Breast epithelium (tissue), 4 donors: Measurements from ENCODE around the gene PDGFD. TPM values are rescaled to one million over a fixed set of nuclear protein-coding genes. Genes with fewer than 3 reads are reported as not detected.

Experiments used
- DNase-seq, 2 donors: peaks; one replicate each; pipeline ENCODE4 v3.0.0-alpha.2; 2019; ENCODE audit warnings: low spot score in 2 of 2
- H3K27ac ChIP-seq, 2 donors: fragments of 200-600 bp; sonication (generic) in 1 of 2; one replicate each; pipeline ENCODE4 v1.5.1; 2016 to 2019; ENCODE audit warnings: mild to moderate bottlenecking in 1 of 2
- H3K27me3 ChIP-seq, 2 donors: fragments of 200-600 bp; sonication (generic) in 1 of 2; one replicate each; pipeline versions ENCODE4 v1.5.1 to v1.6.0; 2017 to 2019; ENCODE audit warnings: control low read depth in 1 of 2, mild to moderate bottlenecking in 1 of 2
- H3K36me3 ChIP-seq: fragments of 200-600 bp; one replicate; pipeline ENCODE4 v1.5.1; 2019
- H3K4me1 ChIP-seq, 2 donors: fragments of 200-600 bp; sonication (generic); one replicate each; pipeline ENCODE4 v1.5.1; 2016 to 2019; ENCODE audit warnings: control low read depth in 1 of 2
- H3K4me3 ChIP-seq, 3 donors: fragments of 200-600 bp; sonication (generic); 1 replicate in 2 of 3; 2 replicates in 1 of 3; pipeline ENCODE4 v1.5.1; 2016 to 2019; ENCODE audit warnings: mild to moderate bottlenecking in 3 of 3, moderate library complexity in 2 of 3
- H3K9me3 ChIP-seq, 2 donors: fragments of 200-600 bp; sonication (generic) in 1 of 2; one replicate each; pipeline ENCODE4 v1.5.1; 2016 to 2019; ENCODE audit warnings: control low read depth in 1 of 2
- CTCF ChIP-seq, 3 donors: fragments of 450-650 bp; IDR thresholded peaks; one replicate each; pipeline ENCODE4 v1.5.1; 2016 to 2017; ENCODE audit warnings: antibody characterized with exemption in 3 of 3, mild to moderate bottlenecking in 3 of 3, moderate library complexity in 3 of 3
- POLR2A ChIP-seq: fragments of 450-650 bp; IDR thresholded peaks from one replicate; pipeline ENCODE4 v1.6.1; 2016; ENCODE audit warnings: antibody characterized with exemption, mild to moderate bottlenecking, moderate library complexity
- POLR2AphosphoS5 ChIP-seq, 3 donors: sonication (generic); formaldehyde crosslinking; IDR thresholded peaks; one replicate each; pipeline ENCODE4 v1.6.1; 2017; ENCODE audit warnings: antibody characterized with exemption in 3 of 3
- intact Hi-C: fragments of 100-400 bp; cut with DNase I; formaldehyde crosslinking; loops from one replicate; pipeline ENCODE4 v1.15.1; 2023; ENCODE audit warnings: low total_unique reads
- total RNA-seq, 3 donors: library from RNA; depleted of rRNA; stranded (reverse); fragments of >200 nt; gene quantifications; one replicate each; pipeline ENCODE4 v1.1.0, GENCODE V29; 2016

Gene PDGFD
- total RNA-seq, 3 donors from 2014 or later: 21.8 to 76.0 (median 53.1) TPM

DNA sequence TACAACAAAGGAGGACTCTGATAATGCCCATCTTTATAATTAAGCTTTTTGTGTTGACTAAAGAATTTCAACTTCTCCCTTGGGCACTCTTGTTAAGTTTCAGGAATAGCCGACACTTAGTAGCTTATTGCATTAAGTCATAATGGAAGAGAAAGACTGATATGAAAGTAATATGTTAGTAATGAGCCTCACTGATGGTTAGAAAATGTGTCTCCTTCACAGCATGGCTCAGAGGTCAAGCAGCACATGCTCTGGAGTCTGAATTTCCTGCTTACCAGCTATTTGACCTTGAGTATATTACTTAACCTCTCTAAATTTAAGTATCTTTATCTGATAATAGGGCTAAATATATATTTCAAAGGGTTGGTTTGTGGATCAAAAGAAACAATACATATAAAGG lies 39.0 kb downstream of the PDGFD start:
- no peak overlapping the region for H3K27ac ChIP-seq
- DNase-seq: no peak
- TF ChIP-seq POLR2A (no peak), CTCF (IDR thresholded peaks at IDR 0.05) (no peak), POLR2AphosphoS5 (IDR thresholded peaks at IDR 0.05) (no peak)

DNA sequence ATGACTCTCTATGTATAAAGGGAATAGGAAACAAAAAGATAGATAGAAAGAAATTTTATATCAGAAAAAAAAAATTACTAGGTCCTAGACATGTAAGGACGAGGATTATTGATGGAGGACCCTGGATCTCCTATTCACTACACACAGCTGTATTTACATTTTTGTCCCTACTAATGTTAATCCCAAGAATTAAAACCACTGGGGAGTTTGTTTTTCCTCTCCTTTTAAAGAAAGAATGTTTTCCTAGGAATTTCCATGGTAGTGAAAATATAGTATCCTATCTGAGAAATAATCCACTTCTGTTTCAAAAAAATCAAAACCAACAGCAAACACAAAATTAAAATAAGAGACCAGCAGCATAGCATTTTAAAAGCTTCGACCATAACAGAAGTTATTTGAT lies 41.1 kb downstream of the PDGFD start:
- Histone ChIP-seq H3K27ac (no peak overlapping the region), H3K4me1 (no peaks in the 10 kb centered on the region), H3K4me3 (no peak overlapping the region), H3K36me3 (no peaks in the 10 kb centered on the region), H3K27me3 (no peaks in the 10 kb centered on the region), H3K9me3 (no peaks in the 10 kb centered on the region)
- DNase-seq: no peak
- TF ChIP-seq CTCF (IDR thresholded peaks at IDR 0.05): no peak
- TF ChIP-seq POLR2A: no peak
- TF ChIP-seq POLR2AphosphoS5 (IDR thresholded peaks at IDR 0.05): no peak
- intact Hi-C loops: no loop called here

More for the DNA sequence above, 39.0 kb downstream of the PDGFD start:
- no peaks in the 10 kb centered on the region for H3K27me3 ChIP-seq
- intact Hi-C loops: no loop called here
- H3K9me3 ChIP-seq: no peaks in the 10 kb centered on the region
- no peaks in the 10 kb centered on the region for H3K4me1 ChIP-seq
- no peak overlapping the region for H3K4me3 ChIP-seq
- no peaks in the 10 kb centered on the region for H3K36me3 ChIP-seq

DNA sequence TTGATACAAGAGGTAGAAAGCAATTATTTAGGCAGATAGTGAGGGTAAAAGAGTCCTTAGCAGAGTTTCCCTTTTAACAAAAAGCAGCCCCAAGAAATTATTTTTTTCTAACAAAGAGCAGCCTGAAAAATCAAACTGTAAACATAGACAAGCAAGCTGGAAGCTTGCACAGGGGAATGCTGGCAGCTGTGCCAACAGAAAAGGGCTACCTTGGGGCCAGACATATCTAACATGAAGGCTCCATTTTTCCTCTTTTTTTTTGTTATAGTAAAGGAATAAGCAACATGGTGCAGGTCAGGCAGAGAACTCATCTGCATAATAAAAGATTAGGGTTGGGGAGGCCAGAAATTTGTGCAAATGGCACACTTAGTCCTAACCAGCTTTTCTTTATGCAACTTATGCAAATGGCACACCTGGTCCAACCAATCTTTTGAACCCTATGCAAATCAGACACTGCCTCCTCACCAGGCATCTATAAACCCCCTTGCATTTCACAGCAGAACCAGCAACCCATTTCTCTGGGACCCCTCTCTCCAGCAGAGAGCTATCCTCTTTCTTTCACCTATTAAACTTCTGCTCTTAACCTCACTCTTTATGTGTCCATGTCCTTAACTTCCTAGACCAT lies 41.8 kb downstream of the PDGFD start:
- intact Hi-C loops: no loop called here
- Histone ChIP-seq H3K27ac (no peak overlapping the region), H3K4me1 (no peaks in the 10 kb centered on the region), H3K4me3 (no peak overlapping the region), H3K36me3 (no peaks in the 10 kb centered on the region), H3K27me3 (no peaks in the 10 kb centered on the region), H3K9me3 (no peaks in the 10 kb centered on the region)
- TF ChIP-seq POLR2A: no peak
- no peak for TF ChIP-seq POLR2AphosphoS5 (IDR thresholded peaks at IDR 0.05)
- TF ChIP-seq CTCF (IDR thresholded peaks at IDR 0.05): no peak
- DNase-seq: no peak

DNA sequence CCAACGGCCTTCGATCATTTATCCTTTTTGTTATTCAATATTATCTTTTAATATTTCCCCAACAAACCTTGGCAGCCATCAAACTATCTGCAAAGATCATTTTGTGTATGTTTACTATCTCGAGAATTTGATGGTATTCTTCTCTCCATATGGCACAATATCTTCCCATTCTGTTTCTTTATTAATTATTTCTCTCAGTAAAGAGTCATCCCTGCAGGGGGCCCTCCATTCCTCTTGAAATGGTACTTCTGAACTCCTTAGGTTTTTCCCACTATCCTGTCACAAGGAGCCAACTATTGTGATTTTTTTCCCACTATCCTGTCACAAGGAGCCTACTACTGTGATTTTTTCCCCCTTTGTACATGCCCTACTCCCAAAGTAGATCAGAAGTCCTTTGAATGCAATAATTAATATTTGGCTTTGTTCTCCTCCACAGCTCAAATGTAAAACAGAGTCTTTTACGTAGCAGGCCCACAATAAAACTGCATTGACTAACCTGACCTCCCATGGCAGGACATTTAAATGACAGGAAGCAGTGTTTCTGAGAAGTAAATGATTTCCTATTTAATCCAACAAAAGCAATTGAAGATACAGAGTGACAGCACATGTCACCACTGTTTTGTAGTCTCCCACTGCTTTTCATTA lies 43.3 kb downstream of the PDGFD start:
- Histone ChIP-seq H3K9me3 (peaks cover 0 to 8% of the 10 kb centered on the region in 2 donors), H3K27ac (no peak overlapping the region), H3K36me3 (no peaks in the 10 kb centered on the region), H3K4me3 (no peak overlapping the region), H3K27me3 (no peaks in the 10 kb centered on the region), H3K4me1 (no peaks in the 10 kb centered on the region)
- TF ChIP-seq POLR2AphosphoS5 (IDR thresholded peaks at IDR 0.05): no peak
- no peak for TF ChIP-seq POLR2A
- no peak for DNase-seq
- intact Hi-C loops: no loop called here

- Histone ChIP-seq H3K4me3 (no peak overlapping the region), H3K4me1 (no peaks in the 10 kb centered on the region), H3K36me3 (no peaks in the 10 kb centered on the region), H3K27ac (no peak overlapping the region), H3K27me3 (no peaks in the 10 kb centered on the region), H3K9me3 (peaks cover 0 to 8% of the 10 kb centered on the region in 2 donors)
- intact Hi-C loops: loop anchor here (5.0 kb wide), 1 partner anchor 404 kb away; no protein-coding TSS in a partner anchor
- TF ChIP-seq POLR2AphosphoS5 (IDR thresholded peaks at IDR 0.05) (no peak), CTCF (IDR thresholded peaks at IDR 0.05) (no peak), POLR2A (no peak)
- DNase-seq: no peak
Observed at GRCh38 chr11:104118105-104118744, 45.7 kb downstream of the PDGFD start.
